Tibial nerve (tissue), 4 donors: ENCODE measurements around the gene EPPIN. TPM values are rescaled to one million over a fixed set of nuclear protein-coding genes. Genes with fewer than 3 reads are reported as not detected.

Source experiments
- DNase-seq, 2 donors: peaks; one replicate each; pipeline ENCODE4 v3.0.0-alpha.2; 2019; ENCODE audit warnings: low spot score in 2 of 2
- H3K27ac ChIP-seq, 4 donors: fragments of 200-600 bp; sonication (generic) in 3 of 4; one replicate each; pipeline ENCODE4 v1.5.1; 2017 to 2019; ENCODE audit warnings: mild to moderate bottlenecking in 1 of 4
- H3K27me3 ChIP-seq, 2 donors: fragments of 200-600 bp; sonication (generic) in 1 of 2; one replicate each; pipeline versions ENCODE4 v1.5.1 to v1.6.0; 2017 to 2019
- H3K36me3 ChIP-seq, 3 donors: fragments of 200-600 bp; sonication (generic); one replicate each; pipeline ENCODE4 v1.5.1; 2018 to 2019
- H3K4me1 ChIP-seq, 4 donors: fragments of 200-600 bp; sonication (generic) in 3 of 4; one replicate each; pipeline ENCODE4 v1.5.1; 2017 to 2019
- H3K4me3 ChIP-seq, 4 donors: fragments of 200-600 bp; sonication (generic) in 3 of 4; one replicate each; pipeline ENCODE4 v1.5.1; 2017 to 2019; ENCODE audit warnings: mild to moderate bottlenecking in 1 of 4, moderate library complexity in 1 of 4
- H3K9me3 ChIP-seq, 4 donors: fragments of 200-600 bp; sonication (generic) in 3 of 4; one replicate each; pipeline ENCODE4 v1.5.1; 2017 to 2019
- EP300 ChIP-seq, 2 donors: sonication (generic); formaldehyde crosslinking; IDR thresholded peaks; one replicate each; pipeline ENCODE4 v1.6.1; 2017; ENCODE audit warnings: antibody characterized with exemption in 2 of 2, mild to moderate bottlenecking in 1 of 2
- POLR2A ChIP-seq, 2 donors: fragments of 450-650 bp; IDR thresholded peaks; one replicate each; pipeline ENCODE4 v1.6.1; 2017; ENCODE audit warnings: antibody characterized with exemption in 2 of 2, mild to moderate bottlenecking in 2 of 2, moderate library complexity in 2 of 2
- WGBS, 2 donors: methylation state at CpG; one replicate each; pipeline ENCODE4 v1.1.5; 2018; 5-methylcytosine and 5-hydroxymethylcytosine counted together
- total RNA-seq, 4 donors: library from RNA; depleted of rRNA; stranded (reverse); fragments of >200 nt; gene quantifications; one replicate each; pipeline ENCODE4 v1.1.0, GENCODE V29; 2016
- TF ChIP-seq, protein P1 (sequence below), 5 experiments: fragments of 200-600 bp in 3 of 5; fragments of 450-650 bp in 2 of 5; sonication (generic) in 3 of 5; IDR thresholded peaks; one replicate each; pipeline ENCODE4 v1.5.1; 2016 to 2019; ENCODE audit warnings: antibody characterized with exemption in 5 of 5, mild to moderate bottlenecking in 3 of 5, moderate library complexity in 2 of 5

Gene EPPIN
- total RNA-seq, 4 donors from 2014 or later, result not detected

- no peaks in the 10 kb centered on the region for H3K4me1 ChIP-seq
Observed at GRCh38 chr20:45552456-45552855, 5.3 kb upstream of the EPPIN start.

DNA sequence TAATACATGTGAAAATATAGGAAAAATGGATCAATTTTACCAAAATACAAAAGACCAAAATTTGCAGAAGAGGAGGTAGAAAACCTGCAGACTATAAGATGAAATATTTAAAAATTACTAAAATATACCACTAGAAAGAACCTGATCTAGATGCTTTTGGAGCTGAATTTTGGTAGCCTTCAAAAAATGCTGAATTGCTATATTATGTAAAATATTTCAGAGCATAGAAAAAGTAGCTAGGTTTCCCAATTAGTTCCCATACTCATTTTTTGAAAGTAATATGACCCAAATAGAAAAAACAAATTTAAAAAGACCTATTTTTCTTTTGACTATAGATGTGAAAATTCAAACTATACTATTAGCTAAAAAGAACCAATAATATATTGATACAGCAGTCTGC, 3.6 kb upstream of the EPPIN start:
- H3K4me3 ChIP-seq, result no peak overlapping the region
- no peaks in the 10 kb centered on the region for H3K36me3 ChIP-seq
- no peaks in the 10 kb centered on the region for H3K9me3 ChIP-seq
- H3K27me3 ChIP-seq, result no peaks in the 10 kb centered on the region
- no peak for DNase-seq
- H3K4me1 ChIP-seq, result no peaks in the 10 kb centered on the region
- H3K27ac ChIP-seq, result no peak overlapping the region
- TF ChIP-seq POLR2A (IDR thresholded peaks at IDR 0.05) (no peak), EP300 (IDR thresholded peaks at IDR 0.05) (no peak)
- TF ChIP-seq, protein P1, sequence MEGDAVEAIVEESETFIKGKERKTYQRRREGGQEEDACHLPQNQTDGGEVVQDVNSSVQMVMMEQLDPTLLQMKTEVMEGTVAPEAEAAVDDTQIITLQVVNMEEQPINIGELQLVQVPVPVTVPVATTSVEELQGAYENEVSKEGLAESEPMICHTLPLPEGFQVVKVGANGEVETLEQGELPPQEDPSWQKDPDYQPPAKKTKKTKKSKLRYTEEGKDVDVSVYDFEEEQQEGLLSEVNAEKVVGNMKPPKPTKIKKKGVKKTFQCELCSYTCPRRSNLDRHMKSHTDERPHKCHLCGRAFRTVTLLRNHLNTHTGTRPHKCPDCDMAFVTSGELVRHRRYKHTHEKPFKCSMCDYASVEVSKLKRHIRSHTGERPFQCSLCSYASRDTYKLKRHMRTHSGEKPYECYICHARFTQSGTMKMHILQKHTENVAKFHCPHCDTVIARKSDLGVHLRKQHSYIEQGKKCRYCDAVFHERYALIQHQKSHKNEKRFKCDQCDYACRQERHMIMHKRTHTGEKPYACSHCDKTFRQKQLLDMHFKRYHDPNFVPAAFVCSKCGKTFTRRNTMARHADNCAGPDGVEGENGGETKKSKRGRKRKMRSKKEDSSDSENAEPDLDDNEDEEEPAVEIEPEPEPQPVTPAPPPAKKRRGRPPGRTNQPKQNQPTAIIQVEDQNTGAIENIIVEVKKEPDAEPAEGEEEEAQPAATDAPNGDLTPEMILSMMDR (IDR thresholded peaks at IDR 0.05), result no peak

More at GRCh38 chr20:45552456-45552855, 5.3 kb upstream of the EPPIN start:
- Histone ChIP-seq H3K27ac (no peak overlapping the region), H3K36me3 (no peaks in the 10 kb centered on the region), H3K9me3 (no peaks in the 10 kb centered on the region), H3K4me3 (no peak overlapping the region), H3K27me3 (no peaks in the 10 kb centered on the region)
- TF ChIP-seq, protein P1 (IDR thresholded peaks at IDR 0.05), result no peak
- no peak for TF ChIP-seq EP300 (IDR thresholded peaks at IDR 0.05)
- no peak for TF ChIP-seq POLR2A (IDR thresholded peaks at IDR 0.05)
- 82 to 84% methylated on average over 2 of the region's 2 CpGs for WGBS, 2 donors
- no peak for DNase-seq

DNA sequence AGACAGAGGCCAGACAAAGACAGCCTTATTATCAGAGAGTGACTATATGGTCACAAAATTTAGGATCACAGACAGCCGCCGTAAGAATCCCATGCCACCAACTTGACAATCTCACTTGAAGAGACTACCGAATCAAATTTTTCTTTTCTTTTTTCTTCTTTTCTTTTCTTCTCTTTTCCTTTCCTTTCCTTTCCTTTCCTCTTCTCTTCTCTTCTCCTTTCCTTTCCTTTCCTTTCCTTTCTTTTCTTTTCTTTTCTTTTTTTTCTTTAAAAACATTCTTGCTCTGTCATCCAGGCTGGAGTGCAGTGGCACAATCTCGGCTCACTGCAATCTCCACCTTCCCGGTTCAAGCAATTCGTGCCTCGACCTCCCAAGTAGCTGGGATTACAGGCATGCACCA, 1.2 kb upstream of the EPPIN start:
- WGBS, 2 donors, result 78 to 84% methylated on average over 7 of the region's 7 CpGs
- TF ChIP-seq POLR2A (IDR thresholded peaks at IDR 0.05), result no peak
- TF ChIP-seq EP300 (IDR thresholded peaks at IDR 0.05), result no peak
- TF ChIP-seq, protein P1 (IDR thresholded peaks at IDR 0.05), result no peak
- no peak overlapping the region for H3K4me3 ChIP-seq
- no peaks in the 10 kb centered on the region for H3K36me3 ChIP-seq
- no peak overlapping the region for H3K27ac ChIP-seq
- H3K4me1 ChIP-seq, result no peaks in the 10 kb centered on the region
- DNase-seq, result no peak
- H3K9me3 ChIP-seq, result no peaks in the 10 kb centered on the region
- no peaks in the 10 kb centered on the region for H3K27me3 ChIP-seq

DNA sequence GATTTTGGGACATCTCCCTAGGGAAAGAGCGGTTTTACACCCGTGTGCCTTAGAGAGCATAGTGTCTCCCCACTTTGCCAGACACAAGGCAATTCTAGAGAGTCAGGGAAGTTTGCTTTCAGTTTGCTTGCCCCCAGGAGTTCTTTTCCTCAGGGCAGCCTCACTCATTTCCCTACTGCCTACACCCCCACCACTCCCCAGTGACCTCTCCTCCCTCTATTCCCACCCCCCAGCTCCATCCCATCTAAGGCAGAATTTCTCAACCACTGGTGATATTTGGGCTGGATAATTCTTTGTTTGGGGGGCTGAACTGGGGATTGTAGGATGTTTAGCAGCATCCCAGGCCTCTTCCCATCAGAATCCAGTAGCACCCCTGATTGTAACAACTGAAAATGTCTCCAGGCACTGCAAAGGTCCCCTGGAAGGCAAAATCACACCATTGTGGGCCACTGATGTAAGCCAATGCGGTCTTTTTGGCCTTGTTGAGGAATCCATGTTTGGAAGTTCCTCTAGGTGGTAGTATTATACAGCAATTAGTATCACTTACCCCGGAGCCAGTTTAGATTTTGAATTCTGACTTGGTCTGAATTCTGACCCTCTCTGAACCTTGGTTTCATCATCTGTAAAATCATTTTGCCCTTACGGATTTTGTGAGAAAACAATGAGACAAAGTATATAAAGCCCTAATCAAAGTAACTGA, 1.3 kb downstream of the EPPIN start:
- 8 to 11% methylated on average over 5 of the region's 5 CpGs for WGBS, 2 donors
- no peaks in the 10 kb centered on the region for H3K27me3 ChIP-seq
- no peaks in the 10 kb centered on the region for H3K4me1 ChIP-seq
- H3K4me3 ChIP-seq, result no peak overlapping the region
- no peak for DNase-seq
- no peaks in the 10 kb centered on the region for H3K9me3 ChIP-seq
- TF ChIP-seq POLR2A (IDR thresholded peaks at IDR 0.05) (no peak), EP300 (IDR thresholded peaks at IDR 0.05) (no peak)
- TF ChIP-seq, protein P1 (IDR thresholded peaks at IDR 0.05), result peak in 4 of 5 experiments; percentile 30 to 62 (median 34)
- H3K27ac ChIP-seq, result no peak overlapping the region
- H3K36me3 ChIP-seq, result no peaks in the 10 kb centered on the region

- no peaks in the 10 kb centered on the region for H3K9me3 ChIP-seq
- TF ChIP-seq, protein P1 (IDR thresholded peaks at IDR 0.05), result no peak
- TF ChIP-seq EP300 (IDR thresholded peaks at IDR 0.05) (no peak), POLR2A (IDR thresholded peaks at IDR 0.05) (no peak)
- H3K4me3 ChIP-seq, result no peak overlapping the region
- H3K36me3 ChIP-seq, result no peaks in the 10 kb centered on the region
- no peak overlapping the region for H3K27ac ChIP-seq
- DNase-seq, result no peak
- 76 to 78% methylated on average over 3 of the region's 3 CpGs for WGBS, 2 donors
- peaks cover 0 to 2% of the 10 kb centered on the region in 2 donors for H3K27me3 ChIP-seq
- no peaks in the 10 kb centered on the region for H3K4me1 ChIP-seq
Observed at GRCh38 chr20:45545351-45545750, 1.9 kb downstream of the EPPIN start.
